ENCODE data around the gene SPOCK1.
A peak's percentile ranks its signal among the peaks of the same experiment; 100 is the strongest.

The SPOCK1 gene

DNA sequence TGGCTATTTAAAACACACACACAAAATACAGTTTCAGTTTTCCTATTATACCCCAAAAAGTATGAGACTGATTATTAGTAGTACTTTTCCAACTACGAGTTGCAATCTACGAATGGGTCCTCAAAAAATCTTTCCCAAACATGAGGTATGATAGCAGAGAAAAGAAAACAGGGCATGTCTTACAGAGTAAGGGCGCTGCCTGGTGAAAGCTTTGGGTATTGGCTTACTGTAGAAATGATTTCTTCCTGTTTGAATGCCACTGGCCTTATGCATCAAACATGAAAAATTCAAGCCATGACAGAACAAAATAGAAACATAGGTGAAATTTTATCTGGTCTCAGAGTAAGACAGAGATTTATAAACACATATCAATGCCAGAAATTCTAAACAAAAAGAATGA is 448.0 kb downstream of the SPOCK1 start:
- DNase-seq, result peak; percentile 7

DNA sequence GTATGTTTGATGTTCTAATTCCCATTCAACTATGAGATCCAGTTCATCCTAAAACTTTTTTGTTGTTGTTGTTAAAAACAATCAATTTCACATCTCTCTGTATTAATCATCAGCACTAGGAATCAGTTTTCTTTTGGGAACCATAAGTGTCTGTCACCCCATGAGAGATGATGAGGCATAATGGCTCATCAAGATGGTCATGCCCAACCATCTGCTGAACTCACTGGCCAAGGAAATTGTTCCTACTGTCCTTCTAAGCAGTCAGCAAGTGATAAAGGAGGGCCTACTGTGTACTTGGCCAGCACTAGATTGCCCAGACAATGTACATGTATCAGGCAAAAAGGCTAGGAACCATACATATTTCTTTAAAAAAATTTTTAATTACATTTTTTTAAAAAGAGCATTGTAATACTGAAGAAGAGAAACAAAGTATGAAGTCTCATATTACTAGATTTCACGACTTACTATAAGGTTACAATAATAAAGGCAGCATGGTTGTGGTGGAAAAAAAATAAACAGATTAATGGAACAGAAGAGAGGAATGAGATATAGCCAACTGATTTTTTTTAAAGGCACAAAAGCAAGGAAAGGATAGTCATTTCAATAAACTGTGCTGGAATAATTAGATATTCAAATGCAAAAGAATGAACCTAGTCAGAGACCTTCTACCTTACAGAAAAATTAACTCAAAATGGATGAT is 458.3 kb downstream of the SPOCK1 start:
- DNase-seq, result no peak

DNA sequence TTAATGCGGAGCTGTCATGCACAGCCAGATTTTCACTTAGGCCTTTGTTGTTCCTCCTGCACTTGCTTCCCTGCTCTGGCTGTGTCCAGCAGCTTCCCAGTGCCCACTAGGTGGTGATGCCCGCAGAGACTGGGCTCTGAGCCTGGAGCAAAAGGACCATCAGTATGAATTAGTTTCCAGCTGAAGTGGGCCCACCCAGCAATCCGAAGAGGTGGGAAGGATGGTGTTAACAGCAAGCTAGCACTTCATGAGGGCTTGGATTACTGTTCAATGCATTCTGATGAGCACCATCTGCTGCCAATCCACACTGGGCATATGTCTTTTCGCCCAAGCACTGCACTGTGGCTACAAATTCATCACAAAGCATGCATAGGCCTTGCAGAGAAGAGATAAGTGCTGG is 459.1 kb downstream of the SPOCK1 start:
- peak; percentile 46 for DNase-seq

DNA sequence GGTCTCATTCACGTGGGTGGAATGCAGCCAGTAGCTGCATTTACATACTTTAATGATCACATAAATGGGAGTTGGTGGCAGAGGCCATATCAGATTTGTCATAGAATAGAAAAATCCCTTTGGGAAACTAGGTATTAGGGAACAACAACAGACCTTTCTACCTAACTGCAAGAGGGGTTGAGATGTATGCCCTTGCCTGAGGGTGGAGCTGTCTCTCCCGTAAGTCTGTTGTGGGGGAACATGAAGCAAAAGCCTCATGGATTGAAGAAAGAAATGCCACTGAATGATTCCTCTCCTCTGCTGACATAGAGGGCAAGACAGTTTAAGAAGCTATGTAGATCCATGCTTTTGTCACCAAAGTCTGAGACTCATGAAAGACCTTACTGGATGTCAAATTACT is 461.3 kb downstream of the SPOCK1 start:
- no peak for DNase-seq

DNA sequence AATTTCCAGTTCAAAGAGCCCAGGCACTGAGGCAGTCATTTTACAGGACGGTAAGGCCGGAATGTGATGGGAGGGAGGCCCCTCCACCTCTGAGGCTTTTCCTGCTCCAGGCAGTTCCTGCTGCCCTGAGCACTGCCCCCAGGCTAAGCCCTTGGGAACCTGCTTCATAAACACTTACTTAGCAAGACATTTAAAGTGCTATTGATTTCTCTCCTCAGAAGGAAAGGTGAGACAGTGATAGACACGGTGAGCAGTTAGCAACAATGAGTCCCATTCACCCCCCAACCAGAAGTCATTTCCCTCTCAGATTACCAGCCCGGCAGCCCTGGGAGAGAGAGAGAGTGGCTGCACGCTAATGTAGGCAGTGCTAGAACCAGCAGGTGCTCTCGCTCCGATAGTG is 462.5 kb downstream of the SPOCK1 start:
- DNase-seq, result no peak

DNA sequence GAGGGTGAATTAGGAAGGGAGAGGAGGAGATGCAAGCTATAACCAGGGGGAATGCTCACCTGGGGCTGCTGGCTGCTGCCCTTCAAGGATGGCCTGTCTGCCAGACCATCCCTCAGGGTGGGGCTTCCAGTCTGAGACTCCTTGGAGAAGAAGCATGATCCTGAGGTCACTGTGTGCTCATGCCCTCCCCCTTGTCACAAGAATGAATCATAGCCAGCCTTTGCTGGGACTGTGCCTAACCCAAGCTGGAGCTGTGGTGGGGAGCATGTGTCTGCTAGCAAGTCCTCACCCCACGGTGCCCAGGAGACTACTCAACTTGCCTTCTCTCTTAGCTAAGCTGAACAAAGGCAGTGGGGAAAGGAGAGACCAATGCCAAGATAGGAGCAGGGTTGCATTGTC is 463.6 kb downstream of the SPOCK1 start:
- DNase-seq, result no peak

DNA sequence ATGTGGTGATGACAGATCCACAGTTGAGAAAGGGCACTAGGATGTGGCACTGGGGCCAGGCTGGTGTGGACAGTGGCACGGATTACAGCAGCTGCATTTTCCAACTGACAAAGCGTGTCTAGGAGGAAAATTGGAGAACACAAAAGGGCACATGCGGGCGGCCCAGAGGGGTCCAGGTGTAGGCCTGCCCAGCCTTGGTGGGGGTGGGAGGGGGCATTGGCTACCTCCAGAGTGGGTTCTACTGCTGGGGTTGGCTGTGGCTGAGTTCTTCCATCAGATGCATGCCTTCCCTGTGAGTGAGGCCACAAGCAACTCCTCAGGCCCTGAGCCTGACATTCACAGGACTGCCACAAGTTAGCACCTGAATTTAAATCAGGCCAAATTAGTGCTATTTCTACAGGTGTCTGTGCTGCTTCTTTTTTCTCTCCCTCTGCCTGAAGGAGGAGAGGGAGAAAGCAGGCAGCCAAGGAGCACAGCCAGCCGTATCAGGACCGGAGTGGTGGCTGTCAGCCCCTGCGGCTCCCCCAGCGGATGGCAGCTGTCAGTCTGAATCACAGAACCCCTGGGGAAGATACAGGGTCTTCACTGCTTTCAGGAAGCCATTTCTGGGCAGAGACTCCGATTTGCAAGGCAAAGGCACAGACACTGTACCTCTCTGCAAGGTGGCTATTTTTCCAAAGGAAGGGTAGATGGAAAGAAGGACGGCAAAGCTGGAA is 464.2 kb downstream of the SPOCK1 start:
- DNase-seq, result no peak

DNA sequence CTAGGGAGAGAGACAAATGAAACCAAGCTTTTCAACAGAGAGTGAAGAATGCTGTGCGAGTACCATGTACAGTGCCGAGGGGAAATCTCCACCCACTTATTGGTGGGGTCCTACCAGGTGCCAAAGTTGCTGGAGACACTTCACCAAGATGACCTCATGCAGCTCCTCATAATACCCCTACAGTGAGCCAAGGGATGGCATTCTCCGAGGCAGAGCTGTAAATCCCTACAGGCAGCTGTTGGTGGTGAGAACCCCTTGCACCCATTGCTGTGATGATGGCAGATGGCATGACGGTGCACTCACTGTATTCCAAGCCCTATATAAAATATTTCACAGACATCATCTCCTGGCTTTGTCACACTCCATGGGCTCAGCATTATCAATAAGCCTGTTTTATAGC is 464.9 kb downstream of the SPOCK1 start:
- DNase-seq, result no peak

DNA sequence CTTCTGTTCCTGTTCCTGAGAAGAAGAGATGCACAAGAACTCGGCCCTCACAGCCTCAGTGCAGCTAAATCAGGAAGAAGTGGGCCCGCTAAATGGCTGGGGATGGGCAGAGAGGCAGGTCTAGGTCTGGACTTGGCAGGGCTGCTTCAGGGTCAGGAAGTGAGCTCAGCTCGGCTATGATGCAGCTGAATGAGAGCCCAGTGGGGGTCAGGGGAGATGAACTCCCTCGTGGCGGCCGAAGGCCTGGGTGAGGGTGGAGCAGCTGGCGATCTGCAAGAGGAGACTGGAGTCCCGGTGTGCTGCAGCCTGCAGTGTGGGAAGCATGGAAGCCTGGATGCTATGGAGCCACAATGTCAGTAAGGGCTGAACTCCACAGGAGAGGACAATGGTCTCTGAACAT is 466.2 kb downstream of the SPOCK1 start:
- no peak for DNase-seq

DNA sequence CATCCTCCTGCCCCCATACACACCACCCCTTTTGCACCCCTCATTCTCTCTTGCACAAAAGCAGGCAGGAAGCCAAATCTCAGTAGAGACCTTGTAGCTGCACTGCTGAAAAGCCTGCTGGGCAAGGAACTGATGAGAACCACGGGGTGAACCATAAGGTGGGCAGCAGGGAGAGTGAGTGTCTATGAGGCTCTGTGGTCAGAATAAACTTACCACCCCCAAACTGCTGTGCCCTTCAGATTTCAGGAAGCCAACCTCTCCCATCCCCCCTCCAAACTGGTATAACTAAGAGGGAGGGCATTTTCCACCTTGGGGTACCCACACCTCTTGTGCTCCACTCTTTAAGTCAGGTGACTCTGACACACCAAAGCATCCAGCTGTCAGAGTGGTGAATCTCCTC is 471.4 kb downstream of the SPOCK1 start:
- DNase-seq, result no peak

DNA sequence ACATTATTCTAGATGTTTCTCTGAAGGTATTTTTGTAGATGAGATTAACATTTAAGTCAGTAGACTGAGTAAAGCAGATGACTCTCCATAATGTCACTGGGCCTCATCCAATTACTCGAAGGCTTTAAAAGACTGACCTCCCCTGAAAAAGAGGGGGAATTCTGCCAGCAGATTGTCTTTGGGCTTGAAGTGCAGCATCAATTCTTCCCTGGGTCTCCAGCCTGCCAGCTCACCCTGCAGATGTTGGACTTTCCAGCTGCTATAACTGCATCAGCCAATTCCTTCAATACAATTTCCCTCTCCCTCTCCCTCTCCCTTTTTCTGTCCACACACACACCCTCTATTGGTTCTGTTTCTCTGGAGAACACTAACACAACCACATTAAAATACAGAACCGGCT is 472.8 kb downstream of the SPOCK1 start:
- DNase-seq, result no peak

DNA sequence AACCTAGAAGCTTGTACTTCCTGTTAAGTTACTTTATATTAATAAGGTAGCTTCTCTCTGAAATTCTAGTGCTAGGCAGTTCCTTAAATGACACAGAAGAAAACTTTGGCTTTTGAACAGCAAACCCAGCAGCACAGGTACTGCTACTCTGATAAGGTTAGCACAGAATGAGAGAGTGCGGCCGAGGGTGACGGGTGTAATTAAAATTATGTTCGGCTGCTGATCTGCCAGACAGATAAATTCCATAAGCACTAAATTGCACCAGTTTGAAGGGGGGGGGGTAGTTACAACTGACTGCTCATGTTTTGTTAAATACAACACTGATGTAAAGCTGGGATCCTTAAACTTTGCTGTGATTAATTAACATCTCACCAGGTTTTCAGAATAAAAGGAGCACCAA is 475.1 kb downstream of the SPOCK1 start:
- no peak for DNase-seq

DNA sequence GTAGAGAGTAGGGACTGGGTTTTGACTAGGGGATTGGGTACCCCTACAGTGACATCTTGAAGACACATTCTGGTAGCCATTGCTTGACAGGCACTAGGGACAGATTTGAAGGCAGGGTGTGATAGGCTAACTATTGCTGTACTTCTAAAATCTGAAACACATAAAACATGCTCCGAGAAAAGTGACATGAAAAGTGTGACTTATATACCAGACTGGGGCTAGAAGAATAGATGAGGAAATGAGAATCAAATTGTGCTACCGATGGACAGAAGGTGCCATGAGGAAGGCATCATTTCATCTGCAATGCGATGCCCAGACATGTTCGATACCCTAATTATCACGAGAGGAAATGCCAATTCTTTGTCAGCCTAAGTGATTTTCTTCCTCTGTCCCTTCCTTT is 475.8 kb downstream of the SPOCK1 start:
- no peak for DNase-seq

DNA sequence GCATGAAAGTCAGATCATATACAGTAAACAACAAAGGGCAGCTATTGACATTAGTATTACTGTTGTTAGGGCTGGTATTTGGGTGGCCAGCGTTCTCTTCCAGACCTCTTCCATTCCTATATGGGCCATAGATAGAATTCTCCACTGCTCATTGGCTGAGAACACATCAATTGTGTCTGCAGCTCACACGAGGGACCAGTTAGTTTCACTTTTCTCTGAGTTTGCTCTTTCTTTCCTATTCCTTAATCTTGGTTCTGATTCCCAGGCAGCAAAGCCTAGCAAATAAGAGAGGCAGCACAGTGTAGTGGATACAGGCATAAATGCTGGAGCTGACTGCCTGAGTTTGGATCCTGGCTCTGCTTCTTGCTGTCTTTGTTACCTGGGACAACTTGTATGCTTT is 476.4 kb downstream of the SPOCK1 start:
- no peak for DNase-seq

DNA sequence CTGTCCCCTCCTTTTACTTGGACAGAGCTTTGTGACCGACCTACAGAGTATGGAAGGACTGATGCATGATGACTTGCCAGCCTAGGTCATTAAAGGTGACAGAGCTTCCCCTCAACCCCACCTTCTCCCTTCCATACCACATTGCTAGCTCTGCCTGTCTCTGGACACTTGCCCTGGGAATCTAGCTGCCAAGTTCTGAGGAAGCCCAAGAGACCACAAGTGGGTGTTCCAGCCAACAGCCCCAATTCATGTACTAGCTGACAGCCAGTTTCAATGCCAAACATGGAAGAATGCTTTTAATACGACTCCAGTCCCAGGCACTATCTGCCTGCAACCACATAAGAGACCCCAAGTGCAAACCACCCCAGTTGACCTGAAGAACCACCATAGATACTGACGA is 477.1 kb downstream of the SPOCK1 start:
- DNase-seq, result no peak

DNA sequence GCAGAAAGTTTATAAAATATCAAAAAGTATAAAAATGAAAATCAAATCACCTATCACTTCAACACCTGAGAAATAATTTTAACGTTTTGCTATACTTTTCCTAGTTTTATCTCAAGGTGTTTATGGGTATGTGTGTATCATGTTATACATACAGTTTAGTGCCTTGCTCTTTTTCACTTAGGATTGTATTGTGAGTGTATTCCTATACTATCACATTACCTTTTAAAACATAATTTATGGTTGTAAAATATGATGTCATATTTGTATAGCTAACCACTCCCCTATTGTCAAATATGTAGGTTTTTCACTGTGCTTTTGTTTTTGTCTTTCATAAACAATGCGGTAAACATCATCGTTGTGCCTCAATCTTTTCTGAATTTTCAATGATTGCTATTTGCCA is 479.9 kb downstream of the SPOCK1 start:
- DNase-seq, result no peak

DNA sequence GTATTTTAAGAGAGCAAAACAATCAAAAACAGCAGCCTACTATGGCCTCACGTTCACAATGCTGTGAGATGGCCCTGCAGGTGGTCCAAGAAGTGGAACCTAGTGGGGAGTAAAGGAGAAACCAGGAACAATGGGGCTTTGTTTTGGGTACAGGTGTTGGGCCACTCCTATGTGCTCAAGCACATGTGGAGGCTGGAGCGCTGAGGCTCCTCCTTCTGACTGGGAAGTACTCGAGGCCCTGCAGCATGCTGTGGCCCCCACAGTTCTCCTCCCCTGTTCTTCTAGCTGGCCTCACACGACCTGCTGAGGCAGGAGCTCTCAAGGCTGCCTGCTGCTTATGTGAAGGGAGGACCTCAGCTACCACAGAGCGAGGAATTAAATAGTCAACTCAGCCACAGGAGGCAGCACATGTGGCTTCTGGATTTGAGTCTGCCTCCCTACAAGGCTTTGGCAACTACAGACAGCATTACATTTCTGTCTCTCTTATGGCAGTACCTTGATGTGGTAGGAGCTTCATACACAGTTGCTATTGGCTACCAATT is 482.3 kb downstream of the SPOCK1 start:
- no peak for DNase-seq

DNA sequence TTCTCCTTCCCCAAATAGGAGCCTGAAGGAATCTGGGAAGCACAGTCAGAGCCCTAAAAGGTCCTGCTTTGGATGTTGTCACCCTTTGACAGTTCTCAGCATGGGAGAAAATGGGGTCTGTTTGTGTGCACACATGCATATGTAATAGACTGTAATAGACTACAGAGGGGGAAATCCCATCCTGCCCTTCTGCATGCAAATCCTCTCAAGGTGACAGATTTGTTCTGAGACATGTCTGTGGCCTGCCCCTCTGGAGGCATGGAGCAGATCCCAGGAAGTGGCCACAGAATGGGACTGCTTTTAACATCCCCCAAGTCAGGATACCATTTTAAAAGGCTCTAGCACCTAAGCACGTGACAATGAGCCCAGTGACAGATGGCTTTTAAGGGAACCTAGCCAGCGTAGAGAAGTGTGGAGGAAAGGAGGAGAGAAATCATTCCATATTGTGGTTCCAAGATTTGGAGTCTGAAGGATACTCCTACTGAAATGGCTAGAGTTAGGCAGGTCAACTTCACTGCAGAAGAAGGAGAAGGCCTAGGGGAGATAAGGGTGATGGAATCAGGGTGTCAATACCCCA is 483.5 kb downstream of the SPOCK1 start:
- DNase-seq, result no peak

DNA sequence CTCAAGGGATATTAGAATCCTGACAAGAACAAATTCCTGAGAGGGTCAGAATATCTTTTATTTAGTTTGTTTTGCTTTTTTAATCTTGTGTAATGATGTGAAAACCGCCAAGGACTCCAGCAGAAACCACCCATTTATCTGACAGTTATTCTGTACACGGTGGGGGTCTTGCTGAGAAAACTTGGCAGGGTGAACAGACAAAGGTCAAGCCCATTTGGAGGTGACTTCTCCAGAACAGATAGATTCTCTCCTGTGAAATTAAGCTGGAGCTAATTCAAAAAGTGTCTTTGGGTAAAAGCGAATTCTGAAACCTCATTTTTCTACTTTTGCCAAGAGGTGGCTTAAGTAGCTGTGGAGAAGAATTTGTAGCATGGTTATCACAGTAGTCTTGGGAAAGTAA is 484.4 kb downstream of the SPOCK1 start:
- DNase-seq, result no peak

DNA sequence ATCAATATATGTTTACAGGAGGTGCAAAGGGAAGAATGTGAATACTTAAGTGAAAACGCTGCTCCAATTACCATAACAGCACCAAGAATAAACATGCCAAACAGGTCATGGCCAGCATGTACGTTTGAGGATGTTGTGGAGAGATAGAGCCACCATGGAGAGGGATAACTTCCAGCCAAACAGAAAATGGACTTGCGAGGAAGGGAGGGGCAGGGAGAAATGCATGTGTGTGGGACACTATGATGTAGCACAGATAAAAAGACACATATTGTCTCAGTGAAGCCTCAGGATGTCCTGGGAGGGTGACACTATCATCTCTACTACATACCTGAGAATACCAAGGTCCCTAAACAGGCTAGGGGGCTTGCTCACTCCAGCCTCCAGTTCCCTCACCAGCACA is 488.9 kb downstream of the SPOCK1 start:
- no peak for DNase-seq

DNA sequence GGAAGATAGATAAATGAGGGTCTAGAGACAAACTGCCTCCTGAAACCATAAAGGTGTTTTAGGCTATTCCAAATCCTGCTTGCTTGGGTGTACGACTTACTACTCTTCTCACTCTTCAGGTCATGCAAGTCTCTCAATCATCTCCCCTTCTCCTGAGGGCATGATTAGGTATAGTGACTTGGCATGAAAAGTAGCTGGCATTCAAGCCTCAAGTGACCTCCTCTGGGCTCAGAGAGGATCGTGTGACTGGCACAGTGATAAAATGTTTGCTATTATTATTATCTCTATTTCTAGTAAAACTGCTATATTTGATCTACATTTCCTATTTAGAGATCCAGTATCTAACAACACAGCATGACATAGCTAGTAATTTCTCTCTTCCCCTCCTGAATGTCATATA is 494.8 kb downstream of the SPOCK1 start:
- DNase-seq, result no peak

DNA sequence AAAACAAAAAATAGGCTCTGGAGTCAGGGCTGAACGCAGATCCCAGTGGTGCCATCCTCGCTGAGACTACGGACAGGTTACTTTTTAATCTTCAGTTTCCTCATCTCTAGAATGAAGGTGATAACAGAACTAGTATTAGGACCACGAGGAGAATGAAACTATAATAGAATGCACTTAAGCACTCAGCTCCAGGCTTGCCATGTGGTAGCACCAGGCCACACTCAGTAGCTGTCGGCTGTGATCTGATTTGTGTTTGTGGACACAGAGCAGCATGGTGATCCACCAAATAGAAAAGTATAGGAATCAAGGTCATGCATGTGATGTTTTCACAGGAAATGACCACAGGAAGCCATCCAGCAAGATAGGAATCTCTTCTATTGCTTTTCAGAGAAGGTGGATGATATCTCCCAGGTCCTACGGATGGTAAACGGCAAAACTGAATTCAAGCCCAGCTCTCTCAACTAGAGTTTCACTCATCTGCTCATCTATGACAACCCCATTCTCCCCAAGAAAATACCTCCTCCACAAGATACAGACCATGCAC is 498.0 kb downstream of the SPOCK1 start:
- DNase-seq, result no peak

DNA sequence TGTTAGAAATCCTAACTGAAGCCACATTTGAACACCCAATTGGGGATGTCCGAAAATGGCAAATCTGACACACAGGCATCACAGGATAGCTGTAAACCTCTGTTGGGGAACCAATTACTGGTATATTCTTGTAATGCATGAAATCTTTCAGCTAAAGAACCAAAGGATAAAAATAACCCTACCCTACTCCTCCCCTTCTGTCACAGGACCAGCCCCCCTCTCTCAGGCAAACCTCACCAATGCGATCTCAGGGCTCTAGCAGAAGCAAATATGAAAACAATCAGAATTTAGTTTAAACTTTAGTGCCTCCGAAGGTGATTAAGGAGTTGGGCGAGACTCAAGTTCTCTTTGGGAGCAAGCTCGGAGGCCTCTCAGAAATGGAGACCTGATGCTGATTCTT is 499.3 kb downstream of the SPOCK1 start:
- no peak for DNase-seq

DNA sequence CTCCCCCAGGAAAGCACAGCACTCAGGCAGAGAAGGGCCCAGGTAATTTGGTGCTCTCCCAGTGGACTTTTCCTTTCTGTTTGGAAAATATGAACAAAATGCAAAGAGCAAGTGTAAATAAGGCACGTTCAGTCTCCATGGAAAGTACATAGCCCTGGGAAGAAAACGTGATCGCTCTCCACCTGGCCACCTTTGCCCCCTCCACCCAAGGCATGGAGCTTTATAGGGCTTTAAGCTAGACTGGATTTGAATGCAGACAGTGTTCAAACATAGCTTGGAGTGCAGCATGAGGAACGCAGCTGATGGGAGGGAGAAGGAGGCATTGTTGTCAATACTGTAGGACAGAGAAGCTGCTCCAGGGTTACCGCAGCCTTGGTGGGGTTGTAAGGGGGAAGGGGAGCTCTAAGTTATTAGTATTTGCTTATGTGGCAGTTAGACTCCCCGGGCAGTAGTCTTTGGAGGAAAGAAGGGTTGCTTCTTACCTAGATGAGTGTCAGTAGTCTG is 500.2 kb downstream of the SPOCK1 start:
- DNase-seq, result no peak
